Spleen (tissue), 7 donors: Measurements from ENCODE around the gene KLRF1.

Source experiments
- POLR2A ChIP-seq, 3 donors: fragments of 450-650 bp; IDR thresholded peaks; one replicate each; pipeline ENCODE4 v1.5.1; 2017; ENCODE audit warnings: antibody characterized with exemption in 3 of 3, mild to moderate bottlenecking in 1 of 3
- TF ChIP-seq, protein P1 (sequence below), 11 experiments: fragments of 200-600 bp in 7 of 11; fragments of 450-650 bp in 4 of 11; sonication (generic) in 4 of 11; IDR thresholded peaks in 8 of 11; conservative IDR thresholded peaks in 3 of 11; 1 replicate in 7 of 11; 2 replicates in 4 of 11; pipeline versions ENCODE4 v1.4.0 to v1.8.0; 2016 to 2021; ENCODE audit warnings: antibody characterized with exemption in 11 of 11, inconsistent platforms in 4 of 11, mild to moderate bottlenecking in 1 of 11
- donor health status: DM: no; HTN: no; CAD: no; lungs with moderate emphysema.
- donor health status: DM: no; HTN: no; CAD: no.
- donor health status: DM: no; HTN: no; CAD: no.

DNA sequence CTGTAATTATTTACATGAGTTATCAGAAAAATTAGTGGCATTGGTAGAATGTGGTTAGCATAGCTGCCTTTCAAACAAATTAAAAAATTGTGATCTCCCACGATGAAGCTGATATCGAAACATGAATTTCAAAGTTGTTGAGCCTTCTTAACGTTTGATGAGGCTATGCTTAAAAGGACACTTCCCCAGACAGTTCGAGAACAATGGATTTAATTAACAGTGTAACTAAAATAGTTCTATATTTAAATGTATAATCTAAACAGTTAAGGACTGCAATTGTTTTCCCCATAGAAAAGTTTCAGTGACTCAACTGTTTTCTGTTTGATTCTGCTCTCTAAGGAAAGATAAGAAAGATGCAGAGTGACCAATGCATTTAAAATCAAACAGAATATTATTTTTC is 40.2 kb downstream of the KLRF1 start:
- TF ChIP-seq, protein P1, sequence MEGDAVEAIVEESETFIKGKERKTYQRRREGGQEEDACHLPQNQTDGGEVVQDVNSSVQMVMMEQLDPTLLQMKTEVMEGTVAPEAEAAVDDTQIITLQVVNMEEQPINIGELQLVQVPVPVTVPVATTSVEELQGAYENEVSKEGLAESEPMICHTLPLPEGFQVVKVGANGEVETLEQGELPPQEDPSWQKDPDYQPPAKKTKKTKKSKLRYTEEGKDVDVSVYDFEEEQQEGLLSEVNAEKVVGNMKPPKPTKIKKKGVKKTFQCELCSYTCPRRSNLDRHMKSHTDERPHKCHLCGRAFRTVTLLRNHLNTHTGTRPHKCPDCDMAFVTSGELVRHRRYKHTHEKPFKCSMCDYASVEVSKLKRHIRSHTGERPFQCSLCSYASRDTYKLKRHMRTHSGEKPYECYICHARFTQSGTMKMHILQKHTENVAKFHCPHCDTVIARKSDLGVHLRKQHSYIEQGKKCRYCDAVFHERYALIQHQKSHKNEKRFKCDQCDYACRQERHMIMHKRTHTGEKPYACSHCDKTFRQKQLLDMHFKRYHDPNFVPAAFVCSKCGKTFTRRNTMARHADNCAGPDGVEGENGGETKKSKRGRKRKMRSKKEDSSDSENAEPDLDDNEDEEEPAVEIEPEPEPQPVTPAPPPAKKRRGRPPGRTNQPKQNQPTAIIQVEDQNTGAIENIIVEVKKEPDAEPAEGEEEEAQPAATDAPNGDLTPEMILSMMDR (IDR thresholded peaks at IDR 0.05 in 8 of 11, conservative IDR thresholded peaks at IDR 0.05 in 3 of 11) = no peak
- no peak for TF ChIP-seq POLR2A (IDR thresholded peaks at IDR 0.05)
